ENCODE measurements around the gene SERPINE3.

SERPINE3 gene

DNA sequence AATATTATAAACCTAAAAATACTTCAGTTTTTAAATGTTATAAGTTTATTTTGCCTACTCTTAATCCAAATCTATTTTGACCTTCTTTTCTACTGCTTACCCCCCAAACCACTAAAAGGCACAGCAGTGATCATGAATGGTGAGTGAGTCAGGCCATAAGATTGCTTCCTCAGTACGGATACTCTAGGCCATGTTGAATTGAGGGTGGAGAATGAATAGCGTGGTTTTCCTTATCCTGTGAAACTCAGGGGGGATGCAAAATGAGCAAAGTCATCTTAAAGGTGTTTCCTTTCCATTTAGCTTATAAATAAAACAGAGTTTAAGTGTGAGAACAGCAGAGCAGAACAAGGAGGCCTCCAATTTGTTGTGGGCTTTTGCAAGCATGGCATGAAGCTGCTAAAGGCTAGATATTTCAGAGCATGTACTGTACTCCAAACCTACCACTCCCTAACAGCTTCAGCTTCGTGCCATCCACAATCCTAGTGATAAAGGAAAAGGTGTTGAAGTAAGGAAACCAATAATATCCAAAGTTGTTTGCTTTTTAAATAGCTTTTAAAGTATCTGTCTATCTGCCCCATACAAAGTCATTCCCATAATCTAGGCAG lies 25.0 kb downstream of the SERPINE3 start:
- no peak for DNase-seq

DNA sequence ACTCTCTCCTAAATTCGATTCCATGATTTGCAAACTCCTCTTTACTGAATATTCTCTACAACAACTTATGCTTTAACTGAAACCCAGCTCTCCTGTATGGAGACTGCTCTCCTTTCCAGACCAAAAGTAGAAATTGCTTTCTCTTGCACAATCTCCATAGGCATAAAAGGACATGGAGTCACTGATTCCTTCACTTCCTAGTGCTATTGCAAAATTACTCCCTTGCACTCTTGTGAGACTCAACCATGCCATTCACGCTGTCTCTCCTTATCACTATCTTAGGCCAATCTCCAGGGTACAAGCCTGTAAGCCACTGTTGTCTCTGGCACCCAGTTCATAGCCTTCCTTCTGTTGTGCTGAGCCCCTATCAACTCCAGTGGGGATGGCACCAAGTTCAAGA lies 30.6 kb downstream of the SERPINE3 start:
- DNase-seq = no peak

DNA sequence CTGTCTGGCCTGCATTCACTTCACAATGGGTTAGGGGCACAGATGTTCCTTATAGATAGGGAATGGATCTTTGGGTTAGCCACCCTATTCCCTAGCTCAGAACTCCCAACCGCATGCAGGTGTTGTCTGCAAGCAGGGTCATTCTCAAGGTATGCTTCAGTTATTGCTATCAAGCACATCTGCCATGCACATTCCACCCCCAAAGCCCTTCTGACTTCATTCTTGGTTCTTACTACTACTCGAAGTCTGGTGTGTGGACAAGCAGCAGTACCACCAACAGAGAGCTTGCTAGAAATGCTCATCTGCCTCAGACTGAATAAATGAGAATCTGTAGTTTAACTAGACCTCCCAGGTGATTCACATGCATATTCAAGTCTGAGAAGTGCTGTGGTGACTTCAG lies 31.3 kb downstream of the SERPINE3 start:
- no peak for DNase-seq

DNA sequence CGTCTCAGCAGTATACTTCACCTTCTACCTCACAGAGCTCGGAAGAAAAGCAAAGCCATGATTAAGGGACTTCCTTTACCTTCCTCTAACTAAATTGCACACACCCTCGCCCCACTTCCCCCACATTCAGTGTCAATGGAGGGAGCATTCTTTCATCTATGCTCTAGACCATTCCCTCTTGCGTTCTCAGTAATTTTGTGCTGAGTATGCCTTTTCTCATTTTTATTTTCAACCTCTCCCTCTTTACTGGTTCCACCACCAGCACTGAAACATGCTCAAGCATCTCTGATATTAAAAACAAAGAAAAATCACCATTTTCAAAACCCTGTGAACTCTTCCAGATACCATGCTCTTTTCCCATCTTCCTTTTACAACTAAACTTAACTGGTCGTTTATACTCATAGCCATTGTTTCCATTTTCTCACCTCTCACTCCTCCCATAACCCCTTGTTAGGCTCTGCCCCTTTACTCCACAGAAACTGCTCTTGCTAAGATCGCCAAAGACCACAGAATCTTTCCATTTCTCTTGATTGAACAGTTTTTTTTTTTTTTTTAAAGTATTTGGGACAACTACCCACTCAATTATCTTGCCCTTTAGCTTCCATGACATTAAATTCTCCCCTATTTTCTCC lies 32.4 kb downstream of the SERPINE3 start:
- no peak for DNase-seq

DNA sequence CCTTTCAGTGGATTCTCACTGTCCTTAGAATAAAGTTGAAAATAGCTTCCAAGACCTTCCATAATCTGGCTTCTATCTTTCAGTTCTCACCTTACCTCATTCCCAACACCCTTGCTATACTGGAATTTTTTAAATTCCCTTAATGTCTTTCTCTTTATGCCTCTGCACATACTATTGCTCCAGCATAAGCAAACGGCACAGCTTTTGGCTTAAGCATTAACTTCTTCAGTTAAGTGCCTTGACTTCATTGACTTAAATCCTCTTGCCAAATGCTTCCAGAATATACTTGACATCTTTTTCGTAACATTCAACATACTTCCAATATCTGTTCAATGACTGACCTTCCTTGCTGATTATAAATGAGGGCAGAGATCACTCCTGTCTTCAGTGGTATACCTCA lies 34.0 kb downstream of the SERPINE3 start:
- DNase-seq = no peak

DNA sequence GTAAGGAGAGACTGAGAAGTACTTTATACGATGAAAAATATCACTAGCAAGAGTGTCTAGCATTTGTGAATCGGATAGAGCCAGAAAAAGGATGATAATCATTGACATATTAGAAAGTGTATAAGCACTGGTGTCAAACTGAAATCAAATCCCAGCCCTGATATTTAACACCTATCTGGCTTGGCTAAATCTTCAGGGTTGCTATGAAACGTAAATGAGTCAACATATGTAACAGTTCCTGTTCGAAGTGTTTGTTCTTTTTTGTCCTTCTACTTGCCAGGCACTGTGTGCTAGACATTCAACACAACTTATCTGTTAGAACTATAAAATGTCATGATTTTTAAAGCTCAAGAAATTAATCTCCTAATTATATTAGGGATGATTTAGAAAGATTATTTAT lies 40.8 kb downstream of the SERPINE3 start:
- DNase-seq = no peak

DNA sequence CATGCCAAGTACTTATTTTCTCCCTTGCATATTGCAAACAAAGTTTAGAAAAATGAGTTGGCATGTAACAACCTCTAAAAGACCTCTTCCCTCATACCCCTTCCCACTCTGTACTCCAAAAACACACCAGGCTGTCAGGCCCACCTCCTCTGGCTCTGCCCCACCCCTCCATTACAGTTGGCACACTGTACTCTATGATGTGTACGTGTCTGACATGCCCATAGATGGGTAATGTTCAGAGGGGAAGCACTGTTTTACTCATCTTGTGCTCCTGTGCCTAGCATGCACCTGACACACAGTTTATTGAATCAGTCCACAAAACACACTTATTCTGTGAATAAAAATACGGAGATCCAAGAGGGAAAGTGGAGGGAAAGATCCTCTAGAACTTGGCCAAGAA lies 45.6 kb downstream of the SERPINE3 start:
- DNase-seq = no peak

DNA sequence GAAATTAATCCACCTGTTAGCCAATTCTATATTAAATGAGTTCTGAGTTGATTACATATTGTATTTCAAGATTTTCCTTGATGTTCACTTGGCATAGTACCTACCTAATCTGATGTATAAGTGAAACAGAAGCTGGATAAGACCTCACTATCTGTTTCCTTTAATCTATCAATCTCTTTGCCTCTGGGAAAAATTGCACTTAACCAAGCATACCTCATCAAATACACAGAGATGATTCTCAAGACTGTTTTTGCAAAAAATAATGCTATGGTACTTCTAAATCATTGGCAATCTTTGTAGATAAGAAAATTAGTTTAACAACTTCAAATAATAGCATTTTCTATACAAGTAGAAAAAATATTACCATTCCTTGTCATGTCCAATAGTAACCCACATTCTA lies 55.2 kb downstream of the SERPINE3 start:
- no peak for DNase-seq

DNA sequence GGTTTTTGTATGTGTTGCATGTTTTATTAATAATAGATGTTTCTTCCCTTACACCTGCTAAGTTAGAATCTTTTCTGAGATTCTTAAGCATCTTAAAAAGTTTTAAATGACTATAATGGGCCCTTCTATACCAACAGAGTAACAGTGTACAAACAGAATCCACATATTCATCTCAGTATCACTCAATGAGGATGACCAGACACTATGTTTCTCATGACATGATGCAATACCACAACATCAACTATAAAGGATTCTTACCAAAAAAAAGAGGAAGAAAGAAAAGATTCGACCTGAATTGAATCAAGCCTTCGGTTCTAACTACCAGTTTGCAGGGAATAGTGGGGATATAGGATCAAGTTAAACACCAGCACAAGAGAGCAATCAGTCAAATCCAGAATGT lies 56.9 kb downstream of the SERPINE3 start:
- DNase-seq = no peak

DNA sequence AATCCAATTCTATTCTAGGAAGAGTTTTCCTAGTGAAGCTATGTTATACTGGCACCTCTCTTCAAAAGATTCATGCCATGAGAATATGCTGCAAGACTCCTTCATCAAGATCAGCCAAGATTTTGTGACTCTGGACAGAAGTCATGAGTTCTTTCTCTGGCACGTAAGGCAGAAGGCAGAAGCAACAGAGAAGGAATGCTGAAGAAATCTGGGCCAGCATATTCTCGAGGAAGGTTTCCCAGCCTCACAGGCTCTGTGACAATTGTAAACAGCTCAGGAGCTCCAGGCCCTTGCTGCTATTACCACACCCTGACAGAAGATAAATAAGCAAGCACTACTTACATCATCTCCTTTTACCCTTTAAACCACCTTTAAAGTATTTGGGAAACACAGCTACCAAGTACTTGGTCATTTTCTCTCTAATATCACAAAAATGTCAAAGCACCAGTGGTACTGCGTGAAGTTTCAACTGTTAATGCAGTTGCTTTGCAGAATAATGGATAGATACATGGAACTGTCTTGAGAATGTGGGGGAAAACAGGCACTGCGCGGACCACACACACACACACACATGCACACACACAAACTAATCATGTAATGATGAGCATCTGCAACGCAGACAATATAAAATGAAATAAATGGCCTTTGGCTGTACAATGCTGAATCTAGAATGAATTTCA lies 57.9 kb downstream of the SERPINE3 start:
- DNase-seq = no peak

DNA sequence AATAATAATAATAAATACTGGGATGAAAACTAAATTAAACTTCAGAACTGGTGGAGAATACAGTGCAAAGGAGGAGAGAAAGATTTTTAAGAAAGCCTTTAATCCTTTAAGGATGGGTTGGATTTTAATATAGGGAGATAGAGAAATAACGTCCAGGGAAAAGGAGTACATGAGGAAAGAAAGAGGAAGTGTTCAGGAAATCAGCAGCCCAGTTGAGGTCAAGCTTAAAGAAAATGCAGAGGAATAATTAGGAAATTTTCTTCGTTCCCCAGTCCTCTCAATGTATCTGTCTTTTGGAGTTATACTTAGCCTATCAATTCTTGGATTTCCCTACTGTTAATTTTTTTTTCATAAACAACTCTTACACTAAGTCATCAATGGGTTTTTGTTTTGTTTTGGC lies 65.7 kb downstream of the SERPINE3 start:
- no peak for DNase-seq

DNA sequence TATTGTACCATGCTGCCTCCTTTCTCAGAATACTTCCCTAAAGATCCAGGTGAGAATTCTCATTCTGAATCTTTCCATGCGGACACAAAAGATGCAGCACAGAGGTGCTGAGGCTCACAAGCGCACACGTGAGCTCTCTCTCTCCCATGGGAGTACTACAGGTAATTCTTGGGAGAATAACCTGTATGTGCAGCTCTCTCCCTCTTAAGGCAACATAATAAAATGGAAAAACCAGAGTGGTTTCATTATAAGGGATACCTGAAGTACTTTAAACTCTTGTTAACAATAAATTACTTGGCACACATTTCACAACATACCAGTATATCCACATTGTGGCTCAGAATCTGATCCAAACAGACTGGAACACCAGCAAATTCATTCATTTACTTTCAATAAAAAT lies 72.9 kb downstream of the SERPINE3 start:
- no peak for DNase-seq

All from left hindlimb (tissue), 1 donor.